Neural progenitor cell (in vitro differentiated cells): ENCODE results near the gene LRRC9.

ENCODE experiments used
- CTCF ChIP-seq: fragments of 200-600 bp; sonication (generic); IDR thresholded peaks from 2 replicates; pipeline ENCODE4 v1.5.1; 2017; ENCODE audit warnings: antibody characterized with exemption, mild to moderate bottlenecking
- EZH2 ChIP-seq: fragments of 200-600 bp; sonication (generic); IDR thresholded peaks from 2 replicates; pipeline ENCODE4 v1.6.1; 2017; ENCODE audit warnings: antibody characterized with exemption, mild to moderate bottlenecking, moderate library complexity
- EZH2phosphoT487 ChIP-seq: fragments of 200-600 bp; sonication (generic); IDR thresholded peaks from 2 replicates; pipeline ENCODE4 v1.6.1; 2017; ENCODE audit warnings: antibody characterized with exemption

GRCh38 chr14:60095781-60096450 is 176.0 kb downstream of the LRRC9 start:
- TF ChIP-seq CTCF (no peak), EZH2 (no peak), EZH2phosphoT487 (no peak)
